Mucosa of descending colon (tissue), 3 donors: ENCODE results near the gene CREBRF. TPM values are rescaled to one million over a fixed set of nuclear protein-coding genes. Genes with fewer than 3 reads are reported as not detected.

Source experiments
- ATAC-seq: fragments of 200-7000 bp; cut with Tn5 transposase; one replicate; pipeline ENCODE4 v1.9.1; 2020; ENCODE audit warnings: mild to moderate bottlenecking, moderate library complexity
- DNase-seq, 3 donors: peaks; one replicate each; pipeline ENCODE4 v3.0.0-alpha.2; 2020
- H3K36me3 ChIP-seq: fragments of 200-600 bp; one replicate; pipeline ENCODE4 v1.8.0; 2021; ENCODE audit warnings: low read depth, mild to moderate bottlenecking
- H3K4me1 ChIP-seq: fragments of 200-600 bp; one replicate; pipeline ENCODE4 v1.8.0; 2021; ENCODE audit warnings: low read depth, mild to moderate bottlenecking
- H3K4me3 ChIP-seq: fragments of 200-600 bp; one replicate; pipeline ENCODE4 v1.8.0; 2021; ENCODE audit warnings: mild to moderate bottlenecking
- H3K9me3 ChIP-seq: fragments of 200-600 bp; one replicate; pipeline ENCODE4 v1.8.0; 2021; ENCODE audit warnings: mild to moderate bottlenecking
- intact Hi-C, 2 donors: fragments of 100-400 bp; cut with DNase I in 1 of 2; cut with micrococcal nuclease in 1 of 2; formaldehyde crosslinking; loops; one replicate each; pipeline versions ENCODE4 v1.11.0 to v1.11.1; 2022; cut with DNase I, micrococcal nuclease
- total RNA-seq, 3 donors: library from RNA; stranded (reverse); fragmentation: NEBNext Ultra II Directional in 2 of 3; extraction: Animal tissue kit (Norgen Biotek cat#: 25700) in 2 of 3; gene quantifications; one replicate each; pipeline versions ENCODE4 v1.2.1 to v1.2.4, GENCODE V29; 2021 to 2023
- TF ChIP-seq, protein P1 (sequence below): fragments of 200-600 bp; IDR thresholded peaks from one replicate; pipeline ENCODE4 v1.8.0; 2022; ENCODE audit warnings: antibody characterized with exemption, mild to moderate bottlenecking
- donor health status: DM: no; HTN: no; CAD: no; lungs with moderate emphysema.
- donor health status: DM: no; HTN: no; CAD: no.
- donor health status: DM: no; HTN: yes; CAD: no.

The CREBRF gene
- total RNA-seq, 3 donors from 2014 or later = 16.2 to 59.3 (median 27.0) TPM

- no peak for ATAC-seq
- H3K4me1 ChIP-seq = no peaks in the 10 kb centered on the region
- TF ChIP-seq, protein P1, sequence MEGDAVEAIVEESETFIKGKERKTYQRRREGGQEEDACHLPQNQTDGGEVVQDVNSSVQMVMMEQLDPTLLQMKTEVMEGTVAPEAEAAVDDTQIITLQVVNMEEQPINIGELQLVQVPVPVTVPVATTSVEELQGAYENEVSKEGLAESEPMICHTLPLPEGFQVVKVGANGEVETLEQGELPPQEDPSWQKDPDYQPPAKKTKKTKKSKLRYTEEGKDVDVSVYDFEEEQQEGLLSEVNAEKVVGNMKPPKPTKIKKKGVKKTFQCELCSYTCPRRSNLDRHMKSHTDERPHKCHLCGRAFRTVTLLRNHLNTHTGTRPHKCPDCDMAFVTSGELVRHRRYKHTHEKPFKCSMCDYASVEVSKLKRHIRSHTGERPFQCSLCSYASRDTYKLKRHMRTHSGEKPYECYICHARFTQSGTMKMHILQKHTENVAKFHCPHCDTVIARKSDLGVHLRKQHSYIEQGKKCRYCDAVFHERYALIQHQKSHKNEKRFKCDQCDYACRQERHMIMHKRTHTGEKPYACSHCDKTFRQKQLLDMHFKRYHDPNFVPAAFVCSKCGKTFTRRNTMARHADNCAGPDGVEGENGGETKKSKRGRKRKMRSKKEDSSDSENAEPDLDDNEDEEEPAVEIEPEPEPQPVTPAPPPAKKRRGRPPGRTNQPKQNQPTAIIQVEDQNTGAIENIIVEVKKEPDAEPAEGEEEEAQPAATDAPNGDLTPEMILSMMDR = no peak
- DNase-seq = no peak
- H3K4me3 ChIP-seq = no peak overlapping the region
- no peaks in the 10 kb centered on the region for H3K36me3 ChIP-seq
- intact Hi-C loops = no loop called here
- no peaks in the 10 kb centered on the region for H3K9me3 ChIP-seq
These were observed 5.4 kb upstream of the CREBRF start for GRCh38 chr5:173050791-173051190.

DNA sequence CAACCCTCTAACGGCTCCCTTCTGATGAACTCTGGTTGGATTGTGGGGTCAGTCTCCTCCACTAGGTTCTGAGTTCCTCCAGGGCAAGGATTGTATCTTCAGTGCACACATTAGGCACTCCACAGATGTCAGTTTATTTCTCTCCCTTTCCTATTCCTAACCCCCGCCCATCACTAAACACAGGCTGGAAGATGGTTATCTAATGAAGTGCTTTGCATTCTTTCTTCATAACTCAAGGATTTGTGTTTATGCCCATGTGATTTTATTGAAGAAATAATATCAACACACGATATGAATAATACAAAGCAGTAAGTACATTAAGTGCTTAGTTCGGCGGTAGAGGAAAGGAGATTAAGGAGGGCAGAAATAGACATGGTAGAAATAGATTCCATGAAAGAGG lies 4.4 kb upstream of the CREBRF start:
- H3K4me1 ChIP-seq = no peaks in the 10 kb centered on the region
- no peak overlapping the region for H3K4me3 ChIP-seq
- intact Hi-C loops = no loop called here
- DNase-seq = no peak
- no peaks in the 10 kb centered on the region for H3K36me3 ChIP-seq
- TF ChIP-seq, protein P1 = no peak
- no peaks in the 10 kb centered on the region for H3K9me3 ChIP-seq
- ATAC-seq = no peak

- TF ChIP-seq, protein P1 = no peak
- H3K9me3 ChIP-seq = no peaks in the 10 kb centered on the region
- H3K36me3 ChIP-seq = no peaks in the 10 kb centered on the region
- DNase-seq (no peak), ATAC-seq (no peak)
- no peak overlapping the region for H3K4me3 ChIP-seq
- H3K4me1 ChIP-seq = peaks cover 4% of the 10 kb centered on the region
- intact Hi-C loops = no loop called here
These were observed 3.1 kb upstream of the CREBRF start for GRCh38 chr5:173053041-173053440.

DNA sequence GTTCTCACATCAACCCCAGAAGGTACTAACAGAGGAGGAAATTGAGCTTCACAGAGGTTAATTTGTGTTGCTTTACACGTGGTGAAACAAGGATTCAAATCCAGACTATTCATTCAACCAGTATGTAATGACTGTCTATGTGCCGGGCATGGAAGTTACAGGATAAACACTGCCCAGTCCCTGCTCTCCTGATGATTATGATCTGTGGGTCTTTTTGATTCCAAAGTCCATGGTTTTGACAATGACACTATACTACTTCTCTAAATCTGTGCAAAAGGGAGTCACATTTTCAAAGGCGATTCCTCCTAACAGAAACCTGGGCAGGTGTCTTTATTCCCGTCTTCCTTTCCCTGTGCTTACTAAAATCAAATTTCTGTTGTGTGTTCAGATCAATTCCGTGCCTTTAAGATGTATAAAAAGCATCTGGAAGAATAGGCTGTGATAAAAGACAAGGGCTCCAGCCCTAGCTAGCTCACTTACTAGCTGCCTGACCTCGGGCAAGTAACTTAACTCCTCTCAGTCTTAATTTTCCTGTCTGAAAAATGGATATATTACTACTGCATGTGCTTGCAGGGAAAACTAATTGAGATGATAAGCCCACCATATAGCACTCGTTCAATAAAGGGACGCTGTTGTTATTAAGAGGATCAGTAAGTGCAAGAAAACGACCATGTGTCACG lies 970 bp upstream of the CREBRF start:
- Histone ChIP-seq H3K9me3 (no peaks in the 10 kb centered on the region), H3K36me3 (no peaks in the 10 kb centered on the region), H3K4me3 (no peak overlapping the region), H3K4me1 (peaks cover 14% of the 10 kb centered on the region)
- TF ChIP-seq, protein P1 = no peak
- DNase-seq = no peak
- no peak for ATAC-seq
- intact Hi-C loops = no loop called here

DNA sequence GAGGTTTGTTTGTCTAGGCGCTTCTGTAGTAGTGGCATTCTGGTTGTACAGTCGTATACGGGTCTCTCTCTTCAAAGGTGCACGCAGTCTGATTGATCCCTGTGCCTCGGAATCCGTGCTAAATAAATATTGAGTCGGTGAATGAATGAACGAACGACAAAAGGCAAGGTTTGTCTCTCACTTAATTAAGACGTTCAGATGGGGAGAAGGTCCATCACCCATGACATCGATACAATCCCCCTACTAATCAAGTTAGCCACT lies 500 bp upstream of the CREBRF start:
- DNase-seq (no peak), ATAC-seq (no peak)
- TF ChIP-seq, protein P1 = no peak
- no peaks in the 10 kb centered on the region for H3K36me3 ChIP-seq
- intact Hi-C loops = no loop called here
- H3K9me3 ChIP-seq = no peaks in the 10 kb centered on the region
- peak overlapping the region; percentile 100 for H3K4me3 ChIP-seq
- H3K4me1 ChIP-seq = peaks cover 14% of the 10 kb centered on the region

- DNase-seq = no peak
- TF ChIP-seq, protein P1 = no peak
- ATAC-seq = peak; percentile 72
- Histone ChIP-seq H3K4me1 (peaks cover 14% of the 10 kb centered on the region), H3K9me3 (no peaks in the 10 kb centered on the region), H3K4me3 (peak overlapping the region; percentile 100), H3K36me3 (no peaks in the 10 kb centered on the region)
- intact Hi-C loops = loop anchor here in 1 of 2 donors (2.0 kb wide), 1 partner anchor 74 kb away; the partner anchor contains the start of gene ATP6V0E1
These were observed 570 bp downstream of the CREBRF start for GRCh38 chr5:173056783-173057061.
